Measurements from ENCODE around the gene TMEM131L. TPM values are rescaled to one million over a fixed set of nuclear protein-coding genes. Genes with fewer than 3 reads are reported as not detected.

TMEM131L gene
- total and polyA plus RNA-seq, 8 donors: 2.4 to 40.0 (median 13.6) TPM

- H3K27me3 ChIP-seq: no peaks in the 10 kb centered on the region
- H3K9me3 ChIP-seq: peaks cover 0 to 4% (median 2%) of the 10 kb centered on the region in 4 donors
- TF ChIP-seq, protein P1, sequence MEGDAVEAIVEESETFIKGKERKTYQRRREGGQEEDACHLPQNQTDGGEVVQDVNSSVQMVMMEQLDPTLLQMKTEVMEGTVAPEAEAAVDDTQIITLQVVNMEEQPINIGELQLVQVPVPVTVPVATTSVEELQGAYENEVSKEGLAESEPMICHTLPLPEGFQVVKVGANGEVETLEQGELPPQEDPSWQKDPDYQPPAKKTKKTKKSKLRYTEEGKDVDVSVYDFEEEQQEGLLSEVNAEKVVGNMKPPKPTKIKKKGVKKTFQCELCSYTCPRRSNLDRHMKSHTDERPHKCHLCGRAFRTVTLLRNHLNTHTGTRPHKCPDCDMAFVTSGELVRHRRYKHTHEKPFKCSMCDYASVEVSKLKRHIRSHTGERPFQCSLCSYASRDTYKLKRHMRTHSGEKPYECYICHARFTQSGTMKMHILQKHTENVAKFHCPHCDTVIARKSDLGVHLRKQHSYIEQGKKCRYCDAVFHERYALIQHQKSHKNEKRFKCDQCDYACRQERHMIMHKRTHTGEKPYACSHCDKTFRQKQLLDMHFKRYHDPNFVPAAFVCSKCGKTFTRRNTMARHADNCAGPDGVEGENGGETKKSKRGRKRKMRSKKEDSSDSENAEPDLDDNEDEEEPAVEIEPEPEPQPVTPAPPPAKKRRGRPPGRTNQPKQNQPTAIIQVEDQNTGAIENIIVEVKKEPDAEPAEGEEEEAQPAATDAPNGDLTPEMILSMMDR (IDR thresholded peaks at IDR 0.05): no peak
- TF ChIP-seq POLR2A (IDR thresholded peaks at IDR 0.05) (no peak), EP300 (IDR thresholded peaks at IDR 0.05) (no peak), POLR2AphosphoS5 (IDR thresholded peaks at IDR 0.05) (no peak)
- no peak for DNase-seq
- no peaks in the 10 kb centered on the region for H3K36me3 ChIP-seq
- 82 to 89% (median 88%) methylated on average over 1 of the region's 1 CpG for WGBS, 5 donors
- intact Hi-C loops (cut with DNase I; ENCODE audit: low total_unique reads): no loop called here
- H3K4me3 ChIP-seq: no peak overlapping the region
- H3K27ac ChIP-seq: no peak overlapping the region
- no peaks in the 10 kb centered on the region for H3K4me1 ChIP-seq
Observed at GRCh38 chr4:153645183-153645582, 179.0 kb downstream of the TMEM131L start.

- Histone ChIP-seq H3K27ac (no peak overlapping the region), H3K4me1 (no peaks in the 10 kb centered on the region), H3K27me3 (no peaks in the 10 kb centered on the region), H3K36me3 (no peaks in the 10 kb centered on the region), H3K9me3 (peaks cover 0 to 4% (median 2%) of the 10 kb centered on the region in 4 donors), H3K4me3 (no peak overlapping the region)
- intact Hi-C loops (cut with DNase I; ENCODE audit: low total_unique reads): no loop called here
- no peak for TF ChIP-seq POLR2A (IDR thresholded peaks at IDR 0.05)
- TF ChIP-seq EP300 (IDR thresholded peaks at IDR 0.05): no peak
- no peak for TF ChIP-seq POLR2AphosphoS5 (IDR thresholded peaks at IDR 0.05)
- TF ChIP-seq, protein P1 (IDR thresholded peaks at IDR 0.05): no peak
- DNase-seq: no peak
- whole genome bisulfite sequencing, 5 donors: 69 to 87% (median 84%) methylated on average over 1 of the region's 1 CpG
Observed at GRCh38 chr4:153646261-153646660, 180.1 kb downstream of the TMEM131L start.

GRCh38 chr4:153646978-153647377 is 180.8 kb downstream of the TMEM131L start:
- Histone ChIP-seq H3K4me1 (no peaks in the 10 kb centered on the region), H3K4me3 (no peak overlapping the region), H3K9me3 (peaks cover 0 to 4% (median 2%) of the 10 kb centered on the region in 4 donors), H3K27ac (no peak overlapping the region), H3K27me3 (no peaks in the 10 kb centered on the region), H3K36me3 (no peaks in the 10 kb centered on the region)
- TF ChIP-seq, protein P1 (IDR thresholded peaks at IDR 0.05): no peak
- TF ChIP-seq POLR2A (IDR thresholded peaks at IDR 0.05) (no peak), EP300 (IDR thresholded peaks at IDR 0.05) (no peak), POLR2AphosphoS5 (IDR thresholded peaks at IDR 0.05) (no peak)
- WGBS, 5 donors: 95 to 100% (median 100%) methylated on average over 1 of the region's 1 CpG
- intact Hi-C loops (cut with DNase I; ENCODE audit: low total_unique reads): no loop called here
- no peak for DNase-seq

DNA sequence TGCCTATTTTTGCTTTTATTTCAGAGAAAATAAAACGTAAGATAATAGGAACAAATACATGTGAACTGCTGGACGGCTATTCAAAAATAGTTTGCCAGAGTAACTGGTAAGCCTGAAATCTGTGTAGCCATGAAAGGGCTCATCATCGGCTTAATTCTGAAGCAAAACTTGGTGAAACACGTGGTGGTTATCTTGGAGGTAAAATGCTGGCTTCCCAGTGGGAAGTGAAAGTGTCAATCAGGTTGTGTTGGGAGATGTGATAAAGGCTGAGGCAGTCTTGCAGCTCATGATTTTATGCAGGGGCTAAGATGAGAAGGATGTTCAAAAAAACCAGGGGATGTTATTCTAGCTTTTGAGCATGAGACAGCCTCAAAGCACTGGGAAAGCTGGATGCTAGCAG is 181.8 kb downstream of the TMEM131L start:
- Histone ChIP-seq H3K4me3 (no peak overlapping the region), H3K27me3 (no peaks in the 10 kb centered on the region), H3K4me1 (no peaks in the 10 kb centered on the region), H3K9me3 (peaks cover 0 to 4% (median 2%) of the 10 kb centered on the region in 4 donors), H3K27ac (no peak overlapping the region), H3K36me3 (no peaks in the 10 kb centered on the region)
- DNase-seq: no peak
- TF ChIP-seq, protein P1 (IDR thresholded peaks at IDR 0.05): no peak
- no peak for TF ChIP-seq POLR2AphosphoS5 (IDR thresholded peaks at IDR 0.05)
- TF ChIP-seq POLR2A (IDR thresholded peaks at IDR 0.05): no peak
- TF ChIP-seq EP300 (IDR thresholded peaks at IDR 0.05): no peak
- intact Hi-C loops (cut with DNase I; ENCODE audit: low total_unique reads): no loop called here
- WGBS, 5 donors: 59 to 69% (median 61%) methylated on average over 4 of the region's 4 CpGs
